Stimulated activated CD8-positive, alpha-beta memory T cell treated with anti-CD3 and anti-CD28 coated beads, Interleukin-12 subunit alpha, Interleukin-12 subunit beta, amount 100 ng/mL, for 24 hours (primary cell): ENCODE results near the gene STON2.
"Not testable (repeated sequence)": the region's sequence is repeated elsewhere in the genome, so short reads cannot be mapped to it uniquely, and the experiment has no call there.

Source experiments
- DNase-seq: peaks from one replicate; pipeline ENCODE4 v3.0.0-alpha.2; 2020; ENCODE audit errors: extremely low read depth

Gene STON2

DNA sequence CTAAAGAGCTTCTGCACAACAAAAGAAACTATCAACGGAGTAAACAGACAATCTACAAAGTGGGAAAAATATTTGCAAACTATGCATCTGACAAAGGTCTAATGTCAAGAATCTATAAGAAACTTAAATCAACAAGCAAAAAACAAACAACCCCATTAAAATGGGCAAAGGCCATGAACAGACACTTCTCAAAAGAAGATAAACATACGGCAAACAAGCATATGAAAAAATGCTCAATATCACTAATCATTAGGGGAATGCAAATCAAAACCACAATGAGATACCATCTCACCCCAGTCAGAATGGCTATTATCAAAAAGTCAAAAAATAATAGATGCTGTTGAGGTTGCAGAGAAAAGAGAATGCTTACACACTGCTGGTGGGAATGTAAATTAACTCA is 20.1 kb downstream of the STON2 start:
- not testable (repeated sequence) for DNase-seq

DNA sequence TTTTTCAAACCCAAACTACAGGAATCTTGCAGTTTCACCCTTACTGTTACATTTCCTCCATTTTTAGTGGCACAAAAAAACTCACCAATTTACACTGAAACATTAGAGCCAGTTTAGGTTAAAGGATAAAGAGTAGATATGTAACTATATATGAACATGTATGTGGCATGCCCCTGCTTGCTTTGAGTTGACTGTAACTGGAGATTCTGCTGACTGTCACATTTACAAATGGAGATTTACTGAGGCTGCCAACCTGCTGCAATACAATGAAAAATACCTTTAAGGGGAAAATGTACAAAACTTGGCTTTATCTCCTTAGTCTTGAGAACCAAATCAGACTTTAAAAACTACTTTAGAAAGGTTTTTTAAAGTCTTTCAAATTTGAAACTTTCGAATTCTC is 28.3 kb downstream of the STON2 start:
- no peak for DNase-seq

DNA sequence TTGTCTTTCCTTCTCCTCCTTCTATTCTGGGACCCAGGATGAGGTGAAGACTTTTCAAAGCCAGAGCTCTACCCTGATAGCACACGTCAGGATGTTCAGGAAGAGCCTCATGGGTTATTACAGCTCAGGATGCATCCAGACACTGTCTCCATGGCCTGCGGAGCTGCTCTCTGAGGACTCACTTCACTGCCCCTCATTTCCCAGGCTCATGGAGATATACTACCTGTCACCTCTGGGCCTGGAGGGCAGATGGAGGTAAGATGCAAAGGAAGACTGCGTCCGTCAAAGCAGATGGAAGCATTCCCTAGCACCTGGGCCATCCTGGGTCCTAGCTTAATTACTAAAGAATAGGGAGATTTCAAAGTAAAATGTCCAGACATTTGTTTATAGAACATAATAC is 32.6 kb downstream of the STON2 start:
- DNase-seq = no peak

DNA sequence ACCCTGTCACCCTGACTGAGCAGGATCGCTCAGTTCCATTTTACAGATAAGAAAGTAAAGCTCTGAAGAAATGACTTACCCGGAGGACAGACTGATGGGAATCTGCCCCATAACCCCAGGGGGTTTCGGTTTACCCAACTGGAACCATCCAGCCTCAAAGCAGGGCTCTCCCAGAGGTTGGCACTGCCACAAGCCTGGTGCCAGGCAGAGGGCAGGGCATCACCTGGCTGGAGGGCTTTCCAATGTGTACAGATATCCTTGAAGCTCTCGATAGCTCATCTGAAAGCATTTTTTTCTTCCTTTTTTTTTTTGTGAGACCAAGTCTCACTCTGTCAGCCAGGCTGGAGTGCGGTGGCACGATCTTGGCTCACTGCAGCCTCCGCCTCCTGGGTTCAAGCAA is 33.2 kb downstream of the STON2 start:
- DNase-seq = no peak

DNA sequence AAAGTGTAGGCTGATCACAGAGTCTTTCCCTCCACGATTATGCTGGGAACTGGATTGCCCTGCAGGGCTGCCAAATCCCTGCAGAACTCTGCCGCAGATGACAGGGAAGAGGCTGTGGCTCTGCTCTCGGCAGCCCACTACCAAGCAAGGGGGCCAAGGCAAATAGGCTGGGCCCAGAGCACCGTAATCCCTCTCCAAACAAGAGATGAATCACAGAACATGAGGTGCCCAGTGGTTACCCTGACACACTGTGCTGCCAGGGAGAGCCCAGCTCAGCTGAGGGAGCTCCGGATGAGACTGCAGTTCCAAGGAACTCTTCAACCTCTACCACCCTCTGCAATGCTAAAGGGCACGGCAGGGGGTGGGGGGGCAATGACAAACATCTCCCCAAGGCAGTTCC is 33.9 kb downstream of the STON2 start:
- no peak for DNase-seq

DNA sequence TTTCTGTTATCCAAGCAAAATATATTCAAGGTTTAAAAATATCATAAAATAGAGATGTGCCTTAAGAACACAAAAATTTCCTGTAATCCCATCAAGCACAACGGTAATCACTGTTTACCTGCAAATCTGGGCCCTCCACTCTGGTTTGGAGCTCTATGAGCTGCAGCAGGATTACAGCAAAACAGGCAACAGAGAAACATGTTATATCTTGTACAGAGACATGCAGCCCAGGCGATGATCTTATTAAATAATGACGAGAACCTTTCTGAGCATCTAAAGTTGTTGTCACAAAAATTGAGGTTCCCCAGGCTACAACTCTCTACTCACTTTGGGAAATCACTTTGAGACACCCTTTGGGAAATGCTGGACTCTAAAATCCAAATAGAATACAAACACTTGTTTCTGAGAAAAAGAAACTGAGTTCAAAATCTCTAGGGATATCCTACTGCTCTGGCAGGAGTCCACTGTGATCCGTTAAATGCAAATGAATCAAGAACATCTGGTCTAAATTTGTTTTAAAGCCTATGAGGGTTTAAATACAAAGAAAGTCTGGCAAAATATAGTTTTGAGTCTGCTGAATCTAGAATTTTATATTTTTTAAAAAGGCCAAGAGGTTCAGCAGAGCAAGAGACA is 36.3 kb downstream of the STON2 start:
- no peak for DNase-seq

DNA sequence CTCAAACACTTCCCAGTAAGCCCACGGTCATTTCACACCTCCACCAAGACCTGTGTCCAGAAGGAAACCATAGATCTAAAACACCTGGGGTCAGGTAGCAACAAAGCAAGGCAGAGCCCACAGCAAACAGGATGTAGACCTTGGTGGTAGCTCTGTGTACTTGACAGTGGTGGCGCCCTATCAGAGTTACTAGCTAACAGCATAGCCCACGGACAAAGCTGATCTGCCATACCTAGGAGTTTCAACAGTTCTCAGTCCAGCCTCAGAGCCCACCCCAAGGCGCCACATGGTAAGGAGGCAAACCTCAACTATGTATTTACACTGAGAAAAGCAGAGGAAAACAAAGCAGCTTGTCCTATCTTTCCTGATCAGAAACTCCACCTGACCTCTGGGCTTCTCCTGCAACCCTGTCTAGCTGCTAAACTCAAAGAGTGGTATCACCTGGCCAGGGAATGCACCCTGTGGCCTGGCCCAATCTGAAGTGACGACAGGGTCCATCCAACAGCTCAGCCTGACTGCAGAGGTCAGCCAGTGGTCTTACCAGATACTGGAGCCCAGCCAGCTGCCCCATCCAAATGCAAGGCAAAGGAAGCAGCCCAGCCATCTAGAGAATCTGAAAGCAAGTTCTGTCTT is 46.3 kb downstream of the STON2 start:
- DNase-seq = no peak

DNA sequence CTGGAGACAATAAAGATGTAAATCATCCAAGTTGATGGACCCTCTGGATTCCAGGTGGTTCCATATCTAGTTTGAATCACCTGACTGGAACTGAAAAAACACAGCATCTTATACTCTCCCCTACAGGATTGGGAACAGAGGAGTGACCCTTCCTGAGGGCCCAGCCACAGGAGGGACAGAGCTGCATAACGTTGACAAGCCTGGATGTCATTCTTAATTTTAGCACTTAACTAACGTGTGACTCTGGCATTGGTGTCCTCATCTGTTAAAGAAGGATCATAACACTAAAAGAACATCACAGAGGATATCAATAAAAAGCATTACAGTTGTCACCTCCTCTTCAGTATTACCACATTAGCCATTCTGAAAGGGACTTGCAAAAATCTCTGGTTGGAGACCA is 47.7 kb downstream of the STON2 start:
- no peak for DNase-seq

DNA sequence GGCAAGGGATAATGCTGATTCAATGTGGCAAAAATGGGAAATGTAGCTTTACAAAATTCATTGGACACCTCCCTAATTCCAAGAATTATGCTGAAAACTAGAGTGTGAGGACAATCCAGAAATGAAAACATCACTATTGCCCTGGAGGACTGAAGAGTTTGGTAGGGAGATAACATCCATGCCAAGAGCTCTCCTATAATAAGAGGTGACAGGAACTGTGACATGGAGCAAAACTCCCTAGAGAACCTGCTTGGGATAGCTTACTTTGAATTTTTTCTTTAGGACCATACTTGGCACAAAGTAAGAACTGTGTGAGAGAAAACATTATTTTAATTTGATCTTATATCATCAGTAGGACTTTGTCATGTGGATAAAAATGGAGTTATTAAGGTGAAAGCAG is 48.9 kb downstream of the STON2 start:
- no peak for DNase-seq

DNA sequence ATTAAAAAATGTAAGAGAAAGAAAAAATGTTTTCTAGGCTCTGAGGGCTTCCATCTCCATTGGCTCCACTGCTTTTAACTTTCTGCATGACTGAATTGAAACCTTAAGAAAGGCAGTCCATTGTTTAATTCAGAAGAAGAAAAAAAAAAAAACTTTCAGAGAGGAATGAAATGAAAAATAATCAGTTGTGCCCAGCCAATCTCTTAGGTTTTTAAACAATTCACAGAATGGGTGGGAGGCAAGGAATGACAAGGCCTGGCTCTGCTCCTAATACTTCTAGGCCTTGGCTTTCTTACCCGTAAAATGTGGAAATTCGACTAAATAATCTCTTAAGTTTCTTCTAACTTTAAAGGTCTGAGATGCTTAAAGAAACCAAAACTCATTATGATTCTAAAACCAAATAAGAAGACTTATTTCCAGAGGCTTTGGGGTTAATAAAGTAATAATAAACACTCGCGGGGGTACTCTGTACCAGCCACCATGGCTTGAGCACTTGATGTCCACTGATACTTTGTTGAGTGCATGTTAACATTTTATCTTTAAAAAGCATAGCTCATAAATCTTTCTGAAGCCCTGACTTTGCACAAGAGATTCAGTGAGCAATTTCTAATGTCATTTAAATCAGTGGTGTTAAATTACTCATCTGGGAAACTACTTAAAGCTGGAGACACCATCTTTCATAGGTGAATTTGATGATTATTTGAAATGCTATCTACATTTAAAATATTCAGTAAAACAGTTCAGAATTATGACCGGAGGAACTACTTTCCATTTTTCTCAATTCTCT is 49.6 kb downstream of the STON2 start:
- DNase-seq = no peak

DNA sequence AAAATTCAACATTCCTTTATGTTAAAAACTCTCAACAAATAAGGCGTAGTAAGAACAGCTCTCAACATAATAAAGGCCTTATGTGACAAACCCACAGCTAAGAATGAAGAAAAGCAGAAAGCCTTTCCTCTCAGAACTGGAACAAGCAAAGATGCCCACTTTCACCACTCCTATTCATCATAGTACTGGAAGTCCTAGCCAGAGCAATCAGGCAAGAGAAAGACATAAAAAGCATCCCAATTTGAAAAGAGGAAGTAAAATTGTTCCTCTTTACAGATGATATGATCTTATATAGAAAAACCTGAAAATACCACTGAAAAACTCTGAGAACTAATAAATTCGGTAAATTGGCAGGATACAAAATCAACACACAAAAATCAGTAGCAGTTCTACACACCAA is 52.1 kb downstream of the STON2 start:
- DNase-seq = no peak

DNA sequence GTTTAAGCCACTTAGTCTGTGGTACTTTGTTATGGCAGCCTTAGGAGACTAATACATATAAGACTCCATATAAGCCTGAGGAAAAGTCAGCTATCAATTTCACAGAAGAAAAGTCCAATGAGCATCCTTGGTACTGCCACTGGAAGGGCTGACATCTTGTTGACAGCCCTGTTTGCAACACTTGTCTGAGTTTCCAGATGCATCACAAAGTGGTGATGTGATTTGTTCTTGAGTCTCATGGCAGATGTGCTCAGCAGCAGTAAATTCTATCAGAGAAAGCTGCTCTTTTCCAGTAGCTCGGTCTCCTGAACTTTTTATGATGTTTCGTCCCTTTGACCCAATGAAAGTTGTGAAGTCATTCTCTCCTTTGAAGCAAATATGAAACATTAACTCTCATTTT is 54.3 kb downstream of the STON2 start:
- no peak for DNase-seq

DNA sequence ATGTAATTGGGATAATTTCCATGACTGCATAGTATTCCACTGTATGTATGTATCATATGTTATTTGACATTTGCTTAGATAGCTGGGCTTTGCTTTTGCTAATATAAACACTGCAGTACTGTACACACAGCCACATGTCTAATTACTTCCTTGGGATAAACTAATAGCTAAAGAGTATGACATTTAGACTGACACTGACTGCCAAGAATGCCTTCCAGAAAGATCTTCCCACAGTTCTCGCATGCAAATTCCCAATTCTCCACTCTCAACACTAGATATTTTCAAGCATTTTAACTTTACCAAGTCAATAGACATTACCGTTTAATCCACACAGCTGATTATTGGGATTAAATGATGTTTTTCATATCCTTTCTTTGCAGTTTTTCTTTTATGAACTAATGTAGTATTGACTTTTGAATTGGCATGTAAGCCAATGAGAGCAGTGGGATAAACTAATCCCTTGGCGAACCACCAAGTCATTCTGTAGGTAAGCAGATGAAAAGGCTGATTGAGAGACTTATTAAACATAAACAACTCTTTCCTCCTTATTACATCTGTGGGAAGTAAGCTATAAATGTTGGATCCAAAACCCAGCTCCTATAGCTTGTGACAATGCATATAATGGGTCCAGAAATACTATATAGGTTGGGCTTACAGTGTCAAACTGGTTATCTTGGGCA is 55.5 kb downstream of the STON2 start:
- DNase-seq = no peak

DNA sequence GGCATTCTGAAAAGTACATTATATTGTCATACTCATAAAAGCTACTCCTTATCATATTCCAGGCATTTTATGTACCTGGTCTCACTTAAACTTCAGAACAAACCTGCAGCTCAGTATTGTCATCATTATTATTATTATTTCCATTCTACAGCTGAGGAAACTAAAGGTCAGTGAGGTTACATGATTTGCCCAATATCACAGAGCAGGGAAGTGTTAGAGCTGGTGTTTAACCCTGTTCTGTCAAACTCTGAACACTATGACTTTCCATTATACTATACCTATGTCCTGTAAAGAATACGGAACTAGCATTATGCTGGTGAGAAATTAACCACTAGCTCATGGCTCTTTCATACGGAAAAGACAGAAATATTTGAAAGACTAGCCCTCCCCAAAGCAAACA is 56.4 kb downstream of the STON2 start:
- DNase-seq = no peak

DNA sequence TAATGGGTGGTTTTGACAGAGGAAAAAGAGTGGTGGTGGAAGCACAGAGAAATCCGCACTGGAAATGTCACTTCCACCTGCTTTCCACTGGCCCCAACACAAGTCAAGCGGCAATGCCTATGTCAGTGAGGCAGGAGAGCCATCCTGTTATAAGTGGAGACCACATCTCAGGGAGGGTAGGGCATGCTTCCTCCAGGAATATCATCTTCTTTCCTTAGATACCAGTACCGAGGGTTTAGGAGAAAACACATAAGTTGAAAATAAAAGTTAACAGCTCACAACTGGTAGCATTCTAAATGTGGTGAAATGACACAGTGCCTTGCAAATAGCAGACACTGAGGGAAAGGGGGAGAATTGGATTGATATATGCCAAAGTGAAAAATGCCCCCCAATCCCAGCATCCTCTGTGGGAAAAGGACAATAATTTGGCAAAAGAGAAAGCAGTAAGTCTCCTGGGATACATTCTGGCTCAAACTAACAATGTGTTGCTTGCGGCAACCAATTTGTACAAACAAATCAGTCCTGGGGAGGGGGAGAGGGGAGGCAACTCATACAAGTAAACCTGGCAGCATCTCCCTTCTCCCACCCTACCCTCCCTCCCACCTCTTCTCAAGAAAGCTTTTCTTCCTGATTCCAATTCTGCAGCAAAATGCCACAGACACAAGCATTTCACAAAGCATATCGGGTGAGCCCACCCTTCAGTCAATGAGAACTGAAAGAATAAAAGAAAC is 57.1 kb downstream of the STON2 start:
- DNase-seq = no peak

DNA sequence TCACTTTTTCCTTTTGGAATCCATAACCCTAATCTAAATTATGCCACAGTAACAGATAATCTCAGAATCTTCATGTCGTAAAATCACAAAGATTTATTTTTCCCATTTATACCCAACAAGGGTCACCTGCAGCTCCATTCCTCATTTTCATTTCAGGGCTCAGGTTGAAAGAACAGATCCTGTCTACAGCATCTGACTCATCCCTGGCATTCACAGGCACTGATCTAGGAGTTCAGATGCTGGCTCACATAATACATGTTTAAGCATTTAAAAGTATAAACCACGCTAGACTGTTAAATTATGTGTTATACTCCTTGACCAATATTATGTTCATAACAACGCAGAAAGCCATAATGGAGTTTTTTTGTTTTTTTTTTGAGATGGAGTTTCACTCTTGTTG is 58.3 kb downstream of the STON2 start:
- no peak for DNase-seq

DNA sequence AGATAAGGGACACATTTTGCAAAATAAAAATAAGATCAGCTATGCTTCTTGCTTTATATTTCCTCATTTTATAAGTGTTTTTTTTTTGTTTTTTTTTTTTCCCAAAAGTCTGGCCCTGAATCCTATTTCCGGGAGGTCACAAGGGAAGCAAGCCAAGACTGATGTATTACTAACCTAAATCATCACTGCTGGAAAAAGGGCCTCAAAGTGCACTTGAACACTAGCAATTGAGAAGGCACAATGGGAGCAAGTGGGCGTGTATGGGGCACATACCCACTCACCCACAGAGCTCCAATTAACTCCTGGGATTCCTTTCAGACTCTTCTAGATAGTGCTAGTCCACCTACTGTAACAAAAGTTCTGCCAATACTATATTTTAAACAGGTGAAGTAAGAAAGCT is 58.8 kb downstream of the STON2 start:
- no peak for DNase-seq

DNA sequence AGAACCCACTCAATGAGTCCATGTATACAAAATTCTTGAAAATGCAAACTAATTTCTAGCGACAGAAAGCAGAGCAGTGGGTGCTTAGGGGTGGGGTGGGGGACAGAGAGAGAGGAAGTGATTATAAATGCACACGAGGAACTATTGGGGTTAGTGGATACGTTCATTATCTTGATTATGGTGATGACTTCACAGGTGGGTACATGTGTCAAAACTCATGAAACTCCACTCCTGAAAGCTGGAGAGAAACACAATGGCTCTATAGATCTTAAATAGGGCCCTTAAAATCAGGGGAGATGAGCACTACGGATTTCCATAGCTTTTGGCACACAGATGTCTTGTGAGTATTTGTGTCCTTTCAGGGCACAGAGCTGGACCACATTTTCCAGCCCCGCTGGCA is 59.9 kb downstream of the STON2 start:
- DNase-seq = no peak

DNA sequence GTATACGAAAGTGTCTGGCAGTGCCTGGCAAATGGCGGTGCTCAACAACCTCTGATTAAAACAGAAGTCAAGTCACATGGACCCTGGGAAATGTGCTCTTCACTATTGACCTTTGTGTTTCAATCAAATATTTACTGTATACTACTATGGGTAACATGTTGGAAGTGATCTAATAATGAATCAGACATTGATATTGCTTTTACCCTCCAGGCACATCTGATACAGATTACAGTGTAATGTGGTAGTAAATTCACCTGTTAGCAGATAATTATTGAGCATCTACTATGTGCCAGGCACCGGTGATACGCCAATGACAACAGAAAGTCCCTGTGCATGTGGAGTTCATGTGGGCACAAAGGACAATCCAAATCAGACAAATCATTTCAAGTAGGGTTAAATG is 63.1 kb downstream of the STON2 start:
- no peak for DNase-seq

DNA sequence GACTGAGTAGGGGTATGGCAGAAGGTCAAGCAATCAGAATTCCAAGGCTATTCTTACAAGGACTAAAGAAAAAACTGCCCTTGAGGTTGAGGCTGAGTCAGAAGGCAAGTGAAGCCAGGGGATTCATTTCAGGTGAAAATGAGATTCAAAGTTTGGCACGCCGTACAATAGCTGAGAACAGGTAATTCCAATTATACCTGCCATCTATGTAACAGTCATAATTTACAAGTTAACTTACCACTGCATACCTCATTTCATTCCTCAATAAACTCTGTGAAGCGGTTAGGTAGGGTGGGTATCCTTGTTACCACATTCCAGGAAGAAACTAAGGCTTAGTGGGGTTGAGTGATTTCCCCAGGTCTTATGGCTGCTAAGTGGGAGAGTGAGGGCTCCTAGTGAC is 64.1 kb downstream of the STON2 start:
- DNase-seq = no peak

DNA sequence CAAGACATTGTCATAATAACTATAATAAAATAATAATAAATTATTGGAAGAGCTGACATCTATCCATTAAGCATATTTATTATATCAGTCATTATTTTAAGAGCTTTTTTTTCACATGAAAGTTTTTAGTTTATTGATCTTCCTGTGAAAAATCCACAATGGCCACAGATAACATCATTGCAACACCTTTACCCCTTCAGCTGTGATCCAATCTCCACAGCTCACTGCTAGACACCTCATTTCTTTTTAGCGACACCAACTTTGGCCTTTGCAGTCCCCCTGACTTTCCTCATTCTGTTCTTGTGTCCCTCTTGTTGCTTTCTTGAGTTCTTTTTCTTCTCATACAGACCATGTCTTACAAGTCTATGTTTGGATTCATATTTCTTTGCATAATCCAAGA is 67.4 kb downstream of the STON2 start:
- no peak for DNase-seq
